ENCODE measurements around the gene LGI1.
A peak's percentile ranks its signal among the peaks of the same experiment; 100 is the strongest.

Gene LGI1

GRCh38 chr10:93757801-93758507, at the start of gene LGI1:
Gene LGI1 (plus strand): TSS chr10:93757936. CDS start chr10:93758145, 209 bp downstream.
- DNase-seq = no peak

- no peak for DNase-seq
Measured at GRCh38 chr10:93710333-93710909, 47.3 kb upstream of the LGI1 start.

GRCh38 chr10:93711891-93712290, 45.8 kb upstream of the LGI1 start:
- DNase-seq = peak; percentile 51

- DNase-seq = no peak
Measured at GRCh38 chr10:93712593-93712992, 45.1 kb upstream of the LGI1 start.

GRCh38 chr10:93715345-93715744, 42.4 kb upstream of the LGI1 start:
- DNase-seq = no peak

- no peak for DNase-seq
Measured at GRCh38 chr10:93716766-93717165, 41.0 kb upstream of the LGI1 start.

- DNase-seq = no peak
Measured at GRCh38 chr10:93718937-93719725, 38.6 kb upstream of the LGI1 start.

- no peak for DNase-seq
Measured at GRCh38 chr10:93719901-93720300, 37.8 kb upstream of the LGI1 start.

- DNase-seq = no peak
Measured at GRCh38 chr10:93722550-93722949, 35.2 kb upstream of the LGI1 start.

GRCh38 chr10:93723153-93723552, 34.6 kb upstream of the LGI1 start:
- DNase-seq = no peak

- DNase-seq = no peak
Measured at GRCh38 chr10:93726024-93726423, 31.7 kb upstream of the LGI1 start.

- DNase-seq = no peak
Measured at GRCh38 chr10:93741367-93741766, 16.4 kb upstream of the LGI1 start.

GRCh38 chr10:93742633-93743349, 14.9 kb upstream of the LGI1 start:
- DNase-seq = no peak

- DNase-seq = no peak
Measured at GRCh38 chr10:93745408-93746065, 12.2 kb upstream of the LGI1 start.

- DNase-seq = peak; percentile 91
Measured at GRCh38 chr10:93746844-93747284, 10.9 kb upstream of the LGI1 start.

- DNase-seq = no peak
Measured at GRCh38 chr10:93749218-93749799, 8.4 kb upstream of the LGI1 start.

- DNase-seq = no peak
Measured at GRCh38 chr10:93751124-93751523, 6.6 kb upstream of the LGI1 start.

- DNase-seq = no peak
Measured at GRCh38 chr10:93751832-93752231, 5.9 kb upstream of the LGI1 start.

GRCh38 chr10:93752761-93753160, 5.0 kb upstream of the LGI1 start:
- DNase-seq = no peak

GRCh38 chr10:93753621-93754250, 4.0 kb upstream of the LGI1 start:
- no peak for DNase-seq

- DNase-seq = no peak
Measured at GRCh38 chr10:93754761-93755160, 3.0 kb upstream of the LGI1 start.
